ENCODE measurements around the gene CDC42EP5.
"Not testable (repeated sequence)": the region's sequence is repeated elsewhere in the genome, so short reads cannot be mapped to it uniquely, and the experiment has no call there.

The CDC42EP5 gene

GRCh38 chr19:54466110-54466480 is 7.0 kb downstream of the CDC42EP5 start:
- peaks cover 37% of the 10 kb centered on the region for H3K4me1 ChIP-seq (ENCODE audit: control insufficient read depth, insufficient read depth, low read length)
- H3K9ac ChIP-seq (ENCODE audit: low read depth, low read length); H3K4me2 ChIP-seq (ENCODE audit: low read length); H3K4me3 ChIP-seq (ENCODE audit: low read length); H3K9me3 ChIP-seq (replicated peaks; ENCODE audit: low read length): not testable (repeated sequence)
- H3K36me3 ChIP-seq (ENCODE audit: insufficient read depth, low read length), result peaks cover 18% of the 10 kb centered on the region
- H3K27me3 ChIP-seq (ENCODE audit: control insufficient read depth, insufficient read depth, low read length), result peaks cover 15% of the 10 kb centered on the region

- Histone ChIP-seq H3K4me3 (ENCODE audit: low read length) (no peak overlapping the region), H3K4me2 (ENCODE audit: low read length) (peak overlapping the region; percentile 99), H3K9me3 (replicated peaks; ENCODE audit: low read length) (no peaks in the 10 kb centered on the region), H3K4me1 (ENCODE audit: control insufficient read depth, insufficient read depth, low read length) (peaks cover 34% of the 10 kb centered on the region), H3K9ac (ENCODE audit: low read depth, low read length) (no peak overlapping the region), H3K36me3 (ENCODE audit: insufficient read depth, low read length) (peaks cover 21% of the 10 kb centered on the region), H3K27me3 (ENCODE audit: control insufficient read depth, insufficient read depth, low read length) (peaks cover 10% of the 10 kb centered on the region)
Measured at GRCh38 chr19:54465426-54466109, 7.5 kb downstream of the CDC42EP5 start.

- Histone ChIP-seq H3K36me3 (ENCODE audit: insufficient read depth, low read length) (peaks cover 21% of the 10 kb centered on the region), H3K4me2 (ENCODE audit: low read length) (peak overlapping the region; percentile 99), H3K9me3 (replicated peaks; ENCODE audit: low read length) (no peaks in the 10 kb centered on the region), H3K4me1 (ENCODE audit: control insufficient read depth, insufficient read depth, low read length) (peaks cover 34% of the 10 kb centered on the region), H3K9ac (ENCODE audit: low read depth, low read length) (peak overlapping the region; percentile 74), H3K4me3 (ENCODE audit: low read length) (peak overlapping the region; percentile 84), H3K27me3 (ENCODE audit: control insufficient read depth, insufficient read depth, low read length) (peaks cover 4% of the 10 kb centered on the region)
Measured at GRCh38 chr19:54464630-54465425, 8.3 kb downstream of the CDC42EP5 start.

DNA sequence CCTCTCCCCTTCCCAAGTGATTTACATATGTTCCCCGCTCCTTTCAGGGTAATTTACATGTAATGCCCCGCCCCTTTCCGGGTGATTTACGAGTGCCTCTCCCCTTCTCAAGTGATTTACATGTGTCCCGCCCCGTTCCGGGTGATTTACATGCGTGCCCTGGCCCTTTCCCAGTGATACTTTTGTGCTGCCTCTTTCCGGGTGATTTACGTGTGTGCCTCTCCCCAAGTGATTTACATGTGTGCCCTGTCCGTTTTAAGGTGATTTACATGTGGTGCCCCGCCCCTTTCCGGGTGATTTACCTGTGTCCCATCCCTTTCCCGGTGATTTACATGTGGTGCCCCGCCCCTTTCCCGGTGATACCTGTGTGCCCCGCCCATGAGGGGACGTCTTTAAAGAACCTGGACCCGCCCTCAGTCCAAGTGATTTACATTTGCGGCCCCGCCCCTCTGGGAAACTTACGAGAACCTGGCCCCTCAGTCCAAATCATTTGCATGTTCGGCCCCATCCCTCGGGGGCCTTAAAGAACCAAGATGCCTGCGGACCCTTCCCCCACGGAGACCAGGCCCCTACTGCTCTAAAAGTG is 9.0 kb downstream of the CDC42EP5 start:
- peaks cover 34% of the 10 kb centered on the region for H3K4me1 ChIP-seq (ENCODE audit: control insufficient read depth, insufficient read depth, low read length)

DNA sequence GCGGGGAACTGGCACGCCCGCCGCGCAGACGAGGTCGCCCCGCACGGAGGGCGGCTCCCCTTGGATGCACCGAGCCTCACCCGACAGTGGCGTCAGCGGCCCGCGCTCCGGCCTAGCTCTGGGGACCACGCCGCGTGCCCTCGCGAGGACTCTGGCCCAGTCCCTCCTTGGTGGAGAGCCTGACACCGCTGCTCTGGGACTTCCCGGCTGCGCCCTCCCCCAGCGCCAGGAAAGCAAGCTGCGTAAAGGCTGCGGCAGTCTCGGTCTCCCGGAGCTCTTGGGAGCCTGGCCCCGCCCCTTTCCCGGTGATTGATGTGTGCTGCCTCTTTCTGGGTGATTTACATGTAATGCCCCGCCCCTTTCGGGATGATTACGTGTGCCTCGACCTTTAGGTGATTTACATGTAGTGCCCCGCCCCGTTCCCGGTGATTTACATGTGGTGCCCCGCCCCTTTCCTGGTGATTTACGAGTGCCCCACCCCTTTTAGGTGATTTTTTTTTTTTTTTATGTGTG is 9.5 kb downstream of the CDC42EP5 start, which contains the start of gene LENG9:
TSS of gene LENG9 (minus strand) at position 248 of the 513 bp plus-strand sequence. CDS start 252 bp downstream, outside the sequence.
- Histone ChIP-seq H3K4me1 (ENCODE audit: control insufficient read depth, insufficient read depth, low read length) (peaks cover 34% of the 10 kb centered on the region), H3K4me3 (ENCODE audit: low read length) (peak within 1 kb of the TSS; percentile 84), H3K36me3 (ENCODE audit: insufficient read depth, low read length) (peaks cover 29% of the 10 kb centered on the region), H3K27me3 (ENCODE audit: control insufficient read depth, insufficient read depth, low read length) (no peaks in the 10 kb centered on the region), H3K9ac (ENCODE audit: low read depth, low read length) (peak within 1 kb of the TSS; percentile 93), H3K4me2 (ENCODE audit: low read length) (peak within 1 kb of the TSS; percentile 99), H3K9me3 (replicated peaks; ENCODE audit: low read length) (no peaks in the 10 kb centered on the region)

More for the DNA sequence above, 9.0 kb downstream of the CDC42EP5 start:
- Histone ChIP-seq H3K9me3 (replicated peaks; ENCODE audit: low read length) (no peaks in the 10 kb centered on the region), H3K9ac (ENCODE audit: low read depth, low read length) (peak overlapping the region; percentile 74), H3K27me3 (ENCODE audit: control insufficient read depth, insufficient read depth, low read length) (no peaks in the 10 kb centered on the region), H3K4me3 (ENCODE audit: low read length) (peak overlapping the region; percentile 84), H3K36me3 (ENCODE audit: insufficient read depth, low read length) (peaks cover 24% of the 10 kb centered on the region), H3K4me2 (ENCODE audit: low read length) (peak overlapping the region; percentile 99)

DNA sequence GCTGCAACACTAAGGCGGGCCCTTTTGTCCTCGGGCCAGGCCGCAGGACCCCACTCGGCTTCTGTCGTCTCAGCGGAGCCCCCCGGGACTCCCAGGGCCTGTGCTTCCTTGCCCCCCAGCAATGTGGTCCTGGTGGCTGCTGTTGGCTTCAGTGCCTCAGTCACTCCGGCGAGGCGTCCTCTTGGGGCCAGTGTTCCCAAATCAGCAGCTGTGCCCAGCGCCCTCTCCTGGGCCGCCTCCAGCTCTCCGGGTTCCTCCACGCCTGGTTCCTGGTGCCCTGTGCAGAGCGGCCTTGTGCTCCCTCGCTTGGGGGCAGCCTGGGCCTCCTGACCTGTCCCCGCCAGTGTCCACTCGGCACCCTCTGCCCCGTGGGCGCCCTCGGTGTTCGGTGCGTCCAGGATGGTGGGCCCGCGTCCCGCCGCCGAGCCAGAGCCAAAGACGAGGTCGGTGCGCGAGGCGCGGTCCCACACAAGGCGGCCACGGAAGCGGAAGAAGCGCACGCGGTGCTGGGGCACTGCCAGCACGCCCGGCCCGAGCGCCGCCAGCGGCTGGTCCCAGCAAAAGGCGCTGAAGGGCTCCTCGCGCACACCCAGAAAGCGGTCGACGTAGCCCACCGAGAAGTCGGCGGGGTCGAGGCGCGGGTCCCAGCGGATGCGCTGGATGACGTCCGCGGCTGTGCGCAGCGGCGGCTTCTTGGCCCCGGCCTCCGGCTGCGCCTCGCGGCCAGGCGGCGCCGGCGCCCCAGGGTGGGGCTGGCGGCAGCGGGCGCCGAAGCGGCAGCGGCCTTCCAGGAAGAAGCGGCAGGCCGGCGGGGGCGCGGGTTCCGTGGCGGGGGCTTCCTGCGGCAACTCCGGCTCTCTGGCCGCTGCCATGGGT is 10.2 kb downstream of the CDC42EP5 start:
- peak overlapping the region; percentile 93 for H3K9ac ChIP-seq (ENCODE audit: low read depth, low read length)
- H3K4me1 ChIP-seq (ENCODE audit: control insufficient read depth, insufficient read depth, low read length), result peaks cover 34% of the 10 kb centered on the region
- no peaks in the 10 kb centered on the region for H3K9me3 ChIP-seq (replicated peaks; ENCODE audit: low read length)
- H3K36me3 ChIP-seq (ENCODE audit: insufficient read depth, low read length), result peaks cover 36% of the 10 kb centered on the region
- H3K4me2 ChIP-seq (ENCODE audit: low read length), result peak overlapping the region; percentile 99
- H3K4me3 ChIP-seq (ENCODE audit: low read length), result peak overlapping the region; percentile 84
- no peaks in the 10 kb centered on the region for H3K27me3 ChIP-seq (ENCODE audit: control insufficient read depth, insufficient read depth, low read length)

GRCh38 chr19:54462047-54462654 is 10.9 kb downstream of the CDC42EP5 start:
- Histone ChIP-seq H3K4me2 (ENCODE audit: low read length) (peak overlapping the region; percentile 99), H3K9me3 (replicated peaks; ENCODE audit: low read length) (no peaks in the 10 kb centered on the region), H3K4me3 (ENCODE audit: low read length) (peak overlapping the region; percentile 84), H3K4me1 (ENCODE audit: control insufficient read depth, insufficient read depth, low read length) (peaks cover 34% of the 10 kb centered on the region), H3K9ac (ENCODE audit: low read depth, low read length) (peak overlapping the region; percentile 93), H3K27me3 (ENCODE audit: control insufficient read depth, insufficient read depth, low read length) (no peaks in the 10 kb centered on the region), H3K36me3 (ENCODE audit: insufficient read depth, low read length) (peaks cover 43% of the 10 kb centered on the region)

- Histone ChIP-seq H3K4me2 (ENCODE audit: low read length) (peak overlapping the region; percentile 99), H3K4me3 (ENCODE audit: low read length) (no peak overlapping the region), H3K9ac (ENCODE audit: low read depth, low read length) (no peak overlapping the region), H3K27me3 (ENCODE audit: control insufficient read depth, insufficient read depth, low read length) (no peaks in the 10 kb centered on the region), H3K4me1 (ENCODE audit: control insufficient read depth, insufficient read depth, low read length) (peaks cover 34% of the 10 kb centered on the region), H3K36me3 (ENCODE audit: insufficient read depth, low read length) (peaks cover 49% of the 10 kb centered on the region), H3K9me3 (replicated peaks; ENCODE audit: low read length) (no peaks in the 10 kb centered on the region)
Measured at GRCh38 chr19:54461613-54462012, 11.5 kb downstream of the CDC42EP5 start.

DNA sequence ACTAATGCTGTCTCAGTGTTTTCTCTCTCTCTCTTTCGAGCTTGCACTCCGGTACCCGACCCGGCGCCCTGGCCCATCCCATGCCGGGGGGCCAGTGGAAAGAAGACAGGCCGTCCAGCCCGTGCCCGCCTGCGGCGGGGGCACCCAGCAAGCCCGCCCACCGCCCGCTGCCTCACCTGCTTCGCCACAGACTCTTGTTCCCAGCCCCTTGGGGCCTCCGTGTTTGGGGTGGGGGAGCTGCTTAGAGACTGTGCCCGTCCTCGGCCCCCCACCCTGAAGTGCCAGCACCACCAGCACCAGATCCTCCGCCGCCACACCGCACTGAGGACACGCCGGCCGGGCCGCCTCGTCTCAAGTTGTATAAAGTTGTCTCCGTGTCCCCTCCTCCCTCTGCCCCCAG is 11.9 kb downstream of the CDC42EP5 start:
- H3K9ac ChIP-seq (ENCODE audit: low read depth, low read length), result no peak overlapping the region
- H3K36me3 ChIP-seq (ENCODE audit: insufficient read depth, low read length), result peaks cover 53% of the 10 kb centered on the region

GRCh38 chr19:54460230-54461005 is 12.7 kb downstream of the CDC42EP5 start:
- H3K4me1 ChIP-seq (ENCODE audit: control insufficient read depth, insufficient read depth, low read length), result peaks cover 34% of the 10 kb centered on the region
- peaks cover 61% of the 10 kb centered on the region for H3K36me3 ChIP-seq (ENCODE audit: insufficient read depth, low read length)
- no peak overlapping the region for H3K9ac ChIP-seq (ENCODE audit: low read depth, low read length)
- H3K4me2 ChIP-seq (ENCODE audit: low read length), result no peak overlapping the region
- H3K27me3 ChIP-seq (ENCODE audit: control insufficient read depth, insufficient read depth, low read length), result no peaks in the 10 kb centered on the region
- no peaks in the 10 kb centered on the region for H3K9me3 ChIP-seq (replicated peaks; ENCODE audit: low read length)
- H3K4me3 ChIP-seq (ENCODE audit: low read length), result no peak overlapping the region

More for the DNA sequence above, 11.9 kb downstream of the CDC42EP5 start:
- Histone ChIP-seq H3K4me3 (ENCODE audit: low read length) (no peak overlapping the region), H3K4me2 (ENCODE audit: low read length) (no peak overlapping the region), H3K9me3 (replicated peaks; ENCODE audit: low read length) (no peaks in the 10 kb centered on the region), H3K27me3 (ENCODE audit: control insufficient read depth, insufficient read depth, low read length) (no peaks in the 10 kb centered on the region), H3K4me1 (ENCODE audit: control insufficient read depth, insufficient read depth, low read length) (peaks cover 34% of the 10 kb centered on the region)
